DND-41 (cell line): ENCODE results near the gene CYSLTR2.

Source experiments
- EZH2 ChIP-seq: IDR thresholded peaks from 3 replicates; pipeline ENCODE4 v1.6.1; 2012; ENCODE audit warnings: borderline replicate concordance, low read depth, mild to moderate bottlenecking, moderate library complexity, low read length, inconsistent platforms; ENCODE audit not compliant: severe bottlenecking
- TF ChIP-seq, protein P1 (sequence below): IDR thresholded peaks from 2 replicates; pipeline ENCODE4 v1.5.1; 2012; ENCODE audit warnings: borderline replicate concordance, low read length, moderate library complexity, mild to moderate bottlenecking; ENCODE audit not compliant: poor library complexity, severe bottlenecking; ENCODE audit errors: extremely low read depth

DNA sequence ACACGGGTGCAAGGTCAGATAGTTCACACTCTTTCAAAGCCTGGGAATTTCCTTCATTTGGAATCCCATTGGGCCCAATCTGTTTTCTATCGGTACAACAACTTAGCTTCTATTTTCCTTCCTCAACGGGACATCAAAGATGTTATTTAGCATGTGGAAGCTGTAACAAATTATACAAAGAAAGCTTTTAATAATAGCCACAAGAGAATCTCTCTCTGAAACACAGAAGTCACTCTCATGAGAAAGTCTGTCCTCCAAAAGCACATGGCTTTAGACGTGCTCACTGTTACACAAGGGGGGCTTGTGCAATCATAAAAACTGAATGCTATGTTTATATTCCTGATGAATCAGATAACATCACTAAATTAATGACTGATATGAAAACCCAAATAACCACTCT lies 28.9 kb upstream of the CYSLTR2 start:
- TF ChIP-seq, protein P1, sequence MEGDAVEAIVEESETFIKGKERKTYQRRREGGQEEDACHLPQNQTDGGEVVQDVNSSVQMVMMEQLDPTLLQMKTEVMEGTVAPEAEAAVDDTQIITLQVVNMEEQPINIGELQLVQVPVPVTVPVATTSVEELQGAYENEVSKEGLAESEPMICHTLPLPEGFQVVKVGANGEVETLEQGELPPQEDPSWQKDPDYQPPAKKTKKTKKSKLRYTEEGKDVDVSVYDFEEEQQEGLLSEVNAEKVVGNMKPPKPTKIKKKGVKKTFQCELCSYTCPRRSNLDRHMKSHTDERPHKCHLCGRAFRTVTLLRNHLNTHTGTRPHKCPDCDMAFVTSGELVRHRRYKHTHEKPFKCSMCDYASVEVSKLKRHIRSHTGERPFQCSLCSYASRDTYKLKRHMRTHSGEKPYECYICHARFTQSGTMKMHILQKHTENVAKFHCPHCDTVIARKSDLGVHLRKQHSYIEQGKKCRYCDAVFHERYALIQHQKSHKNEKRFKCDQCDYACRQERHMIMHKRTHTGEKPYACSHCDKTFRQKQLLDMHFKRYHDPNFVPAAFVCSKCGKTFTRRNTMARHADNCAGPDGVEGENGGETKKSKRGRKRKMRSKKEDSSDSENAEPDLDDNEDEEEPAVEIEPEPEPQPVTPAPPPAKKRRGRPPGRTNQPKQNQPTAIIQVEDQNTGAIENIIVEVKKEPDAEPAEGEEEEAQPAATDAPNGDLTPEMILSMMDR: no peak
- TF ChIP-seq EZH2: no peak
